DND-41 (cell line): ENCODE results near the gene PHGDH.

ENCODE experiments used
- ATAC-seq: fragments of 200-7000 bp; cut with Tn5 transposase; 3 replicates; pipeline ENCODE4 v1.9.1; 2021; ENCODE audit warnings: low read depth; ENCODE audit not compliant: insufficient read depth
- DNase-seq: peaks from one replicate; pipeline ENCODE4 v3.0.0-alpha.2; 2020
- H2AFZ ChIP-seq: 2 replicates; pipeline ENCODE4 v1.6.0; 2012; ENCODE audit warnings: low read depth, low read length
- H3K27ac ChIP-seq: 2 replicates; pipeline ENCODE4 v1.5.1; 2012; ENCODE audit warnings: low read length, inconsistent platforms
- H3K27me3 ChIP-seq: fragments of 200-600 bp; sonication (generic); 2 replicates; pipeline ENCODE4 v1.6.0; 2012; ENCODE audit warnings: low read length, mild to moderate bottlenecking, inconsistent platforms; ENCODE audit not compliant: insufficient read depth, poor library complexity
- H3K36me3 ChIP-seq: 2 replicates; pipeline ENCODE4 v1.5.1; 2012; ENCODE audit warnings: low read length, inconsistent platforms; ENCODE audit not compliant: insufficient read depth
- H3K4me1 ChIP-seq: 2 replicates; pipeline ENCODE4 v1.5.1; 2012; ENCODE audit warnings: mild to moderate bottlenecking, low read length; ENCODE audit not compliant: insufficient read depth
- H3K4me2 ChIP-seq: 2 replicates; pipeline ENCODE4 v1.6.0; 2012; ENCODE audit warnings: mild to moderate bottlenecking, moderate library complexity, low read length, inconsistent platforms; ENCODE audit not compliant: insufficient read depth
- H3K4me3 ChIP-seq, 2 experiments: fragments of 200-600 bp in 1 of 2; shearing (Covaris generic) in 1 of 2; 2 replicates each; pipeline ENCODE4 v1.5.1; 2012 to 2016; ENCODE audit warnings: inconsistent platforms in 2 of 2, low read length in 2 of 2, mild to moderate bottlenecking in 2 of 2, low read depth in 1 of 2, moderate library complexity in 1 of 2
- H3K79me2 ChIP-seq: 2 replicates; pipeline ENCODE4 v1.6.0; 2012; ENCODE audit warnings: low read length, inconsistent platforms; ENCODE audit not compliant: insufficient read depth
- H3K9ac ChIP-seq: 2 replicates; pipeline ENCODE4 v1.6.0; 2012; ENCODE audit warnings: low read depth, mild to moderate bottlenecking, inconsistent platforms, low read length, moderate library complexity
- H3K9me3 ChIP-seq: 2 replicates; pipeline ENCODE4 v1.5.1; 2012; ENCODE audit warnings: low read length, moderate library complexity, mild to moderate bottlenecking, inconsistent platforms; ENCODE audit not compliant: insufficient read depth, severe bottlenecking
- H4K20me1 ChIP-seq: 2 replicates; pipeline ENCODE4 v1.6.0; 2012; ENCODE audit warnings: low read length; ENCODE audit not compliant: insufficient read depth
- EZH2 ChIP-seq: IDR thresholded peaks from 3 replicates; pipeline ENCODE4 v1.6.1; 2012; ENCODE audit warnings: borderline replicate concordance, low read depth, mild to moderate bottlenecking, moderate library complexity, low read length, inconsistent platforms; ENCODE audit not compliant: severe bottlenecking
- TF ChIP-seq, protein P1 (sequence below): IDR thresholded peaks from 2 replicates; pipeline ENCODE4 v1.5.1; 2012; ENCODE audit warnings: borderline replicate concordance, low read length, moderate library complexity, mild to moderate bottlenecking; ENCODE audit not compliant: poor library complexity, severe bottlenecking; ENCODE audit errors: extremely low read depth

Gene PHGDH

DNA sequence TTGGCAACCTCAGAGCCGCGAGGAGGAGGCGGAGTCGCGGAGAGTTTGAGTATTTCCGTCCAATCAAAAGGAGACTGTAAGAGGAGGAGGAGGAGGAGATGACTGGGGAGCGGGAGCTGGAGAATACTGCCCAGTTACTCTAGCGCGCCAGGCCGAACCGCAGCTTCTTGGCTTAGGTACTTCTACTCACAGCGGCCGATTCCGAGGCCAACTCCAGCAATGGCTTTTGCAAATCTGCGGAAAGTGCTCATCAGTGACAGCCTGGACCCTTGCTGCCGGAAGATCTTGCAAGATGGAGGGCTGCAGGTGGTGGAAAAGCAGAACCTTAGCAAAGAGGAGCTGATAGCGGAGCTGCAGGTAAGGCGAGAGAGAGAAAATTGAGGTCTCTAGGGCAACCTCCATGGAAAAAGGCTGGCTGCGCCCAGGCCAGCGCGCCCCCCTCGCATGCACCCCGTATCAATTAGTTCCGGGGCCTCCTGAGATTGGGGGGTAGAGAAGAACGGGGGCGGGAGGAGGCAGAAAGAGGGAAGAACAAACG, at the start of gene PHGDH:
Gene PHGDH (plus strand): TSS at position 131 of the 538 bp plus-strand sequence. CDS start 89 bp downstream, at position 220.
- Histone ChIP-seq H3K9ac (peak within 1 kb of the TSS; percentile 97), H3K27me3 (peaks cover 8% of the 10 kb centered on the region), H3K36me3 (peaks cover 33% of the 10 kb centered on the region), H3K79me2 (peaks cover 51% of the 10 kb centered on the region), H3K4me3 (peak within 1 kb of the TSS; percentile 95 to 96), H3K4me1 (peaks cover 42% of the 10 kb centered on the region), H2AFZ (peak within 1 kb of the TSS; percentile 94), H3K4me2 (peak within 1 kb of the TSS; percentile 87), H3K27ac (peak within 1 kb of the TSS; percentile 98), H4K20me1 (peaks cover 35% of the 10 kb centered on the region; the same call in 1 of the 2 replicates), H3K9me3 (no peaks in the 10 kb centered on the region)
- TF ChIP-seq, protein P1, sequence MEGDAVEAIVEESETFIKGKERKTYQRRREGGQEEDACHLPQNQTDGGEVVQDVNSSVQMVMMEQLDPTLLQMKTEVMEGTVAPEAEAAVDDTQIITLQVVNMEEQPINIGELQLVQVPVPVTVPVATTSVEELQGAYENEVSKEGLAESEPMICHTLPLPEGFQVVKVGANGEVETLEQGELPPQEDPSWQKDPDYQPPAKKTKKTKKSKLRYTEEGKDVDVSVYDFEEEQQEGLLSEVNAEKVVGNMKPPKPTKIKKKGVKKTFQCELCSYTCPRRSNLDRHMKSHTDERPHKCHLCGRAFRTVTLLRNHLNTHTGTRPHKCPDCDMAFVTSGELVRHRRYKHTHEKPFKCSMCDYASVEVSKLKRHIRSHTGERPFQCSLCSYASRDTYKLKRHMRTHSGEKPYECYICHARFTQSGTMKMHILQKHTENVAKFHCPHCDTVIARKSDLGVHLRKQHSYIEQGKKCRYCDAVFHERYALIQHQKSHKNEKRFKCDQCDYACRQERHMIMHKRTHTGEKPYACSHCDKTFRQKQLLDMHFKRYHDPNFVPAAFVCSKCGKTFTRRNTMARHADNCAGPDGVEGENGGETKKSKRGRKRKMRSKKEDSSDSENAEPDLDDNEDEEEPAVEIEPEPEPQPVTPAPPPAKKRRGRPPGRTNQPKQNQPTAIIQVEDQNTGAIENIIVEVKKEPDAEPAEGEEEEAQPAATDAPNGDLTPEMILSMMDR, result no peak
- no peak for TF ChIP-seq EZH2
- ATAC-seq (peak; percentile 75), DNase-seq (peak; percentile 89)

DNA sequence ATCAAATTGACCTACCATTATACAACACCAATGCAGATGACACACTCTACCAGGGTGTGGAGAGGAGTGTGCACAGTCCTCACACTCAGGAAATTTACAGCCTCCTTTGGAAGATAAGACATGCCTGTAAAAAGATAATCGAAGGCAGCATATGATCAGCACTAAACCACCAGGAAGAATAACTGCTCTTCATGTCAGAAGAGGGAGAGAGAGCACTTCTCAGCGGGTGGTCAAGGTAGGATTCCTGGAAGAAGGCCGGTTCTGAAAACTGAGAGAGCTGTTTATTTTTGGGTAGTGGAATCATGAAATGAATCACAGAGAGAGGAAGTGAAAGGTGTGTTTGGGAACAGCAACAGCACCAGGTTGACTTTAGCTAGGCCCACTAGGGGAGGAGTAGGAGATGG, 49.7 kb upstream of the PHGDH start:
- no peak for TF ChIP-seq EZH2
- TF ChIP-seq, protein P1, result no peak
- H2AFZ ChIP-seq, result no peak overlapping the region
- H3K27me3 ChIP-seq, result peaks cover 29% of the 10 kb centered on the region
- H3K27ac ChIP-seq, result no peak overlapping the region
- no peaks in the 10 kb centered on the region for H3K79me2 ChIP-seq
- H3K36me3 ChIP-seq, result no peaks in the 10 kb centered on the region
- no peaks in the 10 kb centered on the region for H4K20me1 ChIP-seq
- H3K9me3 ChIP-seq, result no peaks in the 10 kb centered on the region
- H3K4me2 ChIP-seq, result no peak overlapping the region
- no peak overlapping the region for H3K4me3 ChIP-seq
- H3K9ac ChIP-seq, result no peak overlapping the region
- ATAC-seq, result no peak
- no peak for DNase-seq
- no peaks in the 10 kb centered on the region for H3K4me1 ChIP-seq

DNA sequence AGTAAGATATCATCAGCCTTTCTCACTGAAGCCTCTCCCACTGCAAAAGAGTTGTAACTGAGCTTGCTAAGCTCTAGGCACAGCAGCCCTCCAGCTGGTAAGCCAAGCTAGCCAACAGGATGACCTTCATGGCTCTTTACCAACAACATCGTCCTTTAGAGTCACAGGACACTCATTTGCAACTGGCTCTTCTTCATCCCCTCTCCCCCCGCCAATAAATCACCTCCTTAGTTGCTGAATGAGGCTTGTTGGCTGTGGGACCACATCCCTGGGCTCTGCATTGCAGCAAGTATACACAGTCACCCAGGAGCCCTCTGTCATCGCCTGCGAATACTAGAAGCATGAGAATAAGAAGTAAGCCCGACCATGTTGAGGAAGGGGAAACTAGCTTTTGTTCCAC, 47.7 kb upstream of the PHGDH start:
- Histone ChIP-seq H2AFZ (no peak overlapping the region), H4K20me1 (no peaks in the 10 kb centered on the region), H3K4me3 (no peak overlapping the region), H3K9me3 (no peaks in the 10 kb centered on the region), H3K4me1 (no peaks in the 10 kb centered on the region), H3K36me3 (no peaks in the 10 kb centered on the region), H3K4me2 (no peak overlapping the region), H3K27ac (no peak overlapping the region), H3K79me2 (no peaks in the 10 kb centered on the region), H3K9ac (no peak overlapping the region), H3K27me3 (peaks cover 29% of the 10 kb centered on the region)
- DNase-seq, result no peak
- no peak for TF ChIP-seq EZH2
- TF ChIP-seq, protein P1, result no peak
- ATAC-seq, result no peak

DNA sequence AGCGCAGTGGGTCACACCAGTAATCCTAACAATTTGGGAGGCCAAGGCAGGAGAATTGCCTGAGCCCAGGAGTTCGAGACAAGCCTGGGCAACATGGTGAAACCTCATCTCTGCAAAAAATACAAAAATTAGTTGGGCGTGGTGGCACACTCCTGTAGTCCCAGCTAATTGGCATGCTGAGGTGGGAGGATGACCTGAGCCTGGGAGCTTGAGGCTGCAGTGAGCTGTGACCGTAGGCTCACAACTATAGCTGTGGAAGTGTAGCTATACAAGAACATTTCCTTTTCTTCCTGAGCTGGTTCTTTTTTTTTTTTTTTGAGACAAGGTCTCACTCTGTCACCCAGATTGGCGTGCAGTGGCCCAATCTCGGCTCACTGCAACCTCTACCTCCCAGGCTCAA, 44.6 kb upstream of the PHGDH start:
- ATAC-seq (no peak), DNase-seq (no peak)
- H4K20me1 ChIP-seq, result no peaks in the 10 kb centered on the region
- H3K4me3 ChIP-seq, result no peak overlapping the region
- TF ChIP-seq, protein P1, result no peak
- no peak for TF ChIP-seq EZH2
- no peak overlapping the region for H3K9ac ChIP-seq
- no peak overlapping the region for H3K4me2 ChIP-seq
- no peaks in the 10 kb centered on the region for H3K79me2 ChIP-seq
- no peaks in the 10 kb centered on the region for H3K4me1 ChIP-seq
- H3K27ac ChIP-seq, result no peak overlapping the region
- peaks cover 18% of the 10 kb centered on the region for H3K27me3 ChIP-seq
- no peak overlapping the region for H2AFZ ChIP-seq
- H3K36me3 ChIP-seq, result no peaks in the 10 kb centered on the region
- no peaks in the 10 kb centered on the region for H3K9me3 ChIP-seq
